GM10266 (cell line): ENCODE data around the gene MGAM2.

Experiments used
- DNase-seq: peaks from one replicate; pipeline ENCODE4 v3.0.0; 2012; ENCODE audit errors: extremely low spot score
- TF ChIP-seq, protein P1 (sequence below): IDR thresholded peaks from 2 replicates; pipeline ENCODE4 v1.5.1; 2012; ENCODE audit warnings: mild to moderate bottlenecking, low read depth; ENCODE audit not compliant: control insufficient read depth, insufficient read depth; ENCODE audit errors: missing control alignments

The MGAM2 gene

GRCh38 chr7:142104550-142105527 is 6.7 kb upstream of the MGAM2 start:
- TF ChIP-seq, protein P1, sequence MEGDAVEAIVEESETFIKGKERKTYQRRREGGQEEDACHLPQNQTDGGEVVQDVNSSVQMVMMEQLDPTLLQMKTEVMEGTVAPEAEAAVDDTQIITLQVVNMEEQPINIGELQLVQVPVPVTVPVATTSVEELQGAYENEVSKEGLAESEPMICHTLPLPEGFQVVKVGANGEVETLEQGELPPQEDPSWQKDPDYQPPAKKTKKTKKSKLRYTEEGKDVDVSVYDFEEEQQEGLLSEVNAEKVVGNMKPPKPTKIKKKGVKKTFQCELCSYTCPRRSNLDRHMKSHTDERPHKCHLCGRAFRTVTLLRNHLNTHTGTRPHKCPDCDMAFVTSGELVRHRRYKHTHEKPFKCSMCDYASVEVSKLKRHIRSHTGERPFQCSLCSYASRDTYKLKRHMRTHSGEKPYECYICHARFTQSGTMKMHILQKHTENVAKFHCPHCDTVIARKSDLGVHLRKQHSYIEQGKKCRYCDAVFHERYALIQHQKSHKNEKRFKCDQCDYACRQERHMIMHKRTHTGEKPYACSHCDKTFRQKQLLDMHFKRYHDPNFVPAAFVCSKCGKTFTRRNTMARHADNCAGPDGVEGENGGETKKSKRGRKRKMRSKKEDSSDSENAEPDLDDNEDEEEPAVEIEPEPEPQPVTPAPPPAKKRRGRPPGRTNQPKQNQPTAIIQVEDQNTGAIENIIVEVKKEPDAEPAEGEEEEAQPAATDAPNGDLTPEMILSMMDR, result no peak
- peak; percentile 0 for DNase-seq

DNA sequence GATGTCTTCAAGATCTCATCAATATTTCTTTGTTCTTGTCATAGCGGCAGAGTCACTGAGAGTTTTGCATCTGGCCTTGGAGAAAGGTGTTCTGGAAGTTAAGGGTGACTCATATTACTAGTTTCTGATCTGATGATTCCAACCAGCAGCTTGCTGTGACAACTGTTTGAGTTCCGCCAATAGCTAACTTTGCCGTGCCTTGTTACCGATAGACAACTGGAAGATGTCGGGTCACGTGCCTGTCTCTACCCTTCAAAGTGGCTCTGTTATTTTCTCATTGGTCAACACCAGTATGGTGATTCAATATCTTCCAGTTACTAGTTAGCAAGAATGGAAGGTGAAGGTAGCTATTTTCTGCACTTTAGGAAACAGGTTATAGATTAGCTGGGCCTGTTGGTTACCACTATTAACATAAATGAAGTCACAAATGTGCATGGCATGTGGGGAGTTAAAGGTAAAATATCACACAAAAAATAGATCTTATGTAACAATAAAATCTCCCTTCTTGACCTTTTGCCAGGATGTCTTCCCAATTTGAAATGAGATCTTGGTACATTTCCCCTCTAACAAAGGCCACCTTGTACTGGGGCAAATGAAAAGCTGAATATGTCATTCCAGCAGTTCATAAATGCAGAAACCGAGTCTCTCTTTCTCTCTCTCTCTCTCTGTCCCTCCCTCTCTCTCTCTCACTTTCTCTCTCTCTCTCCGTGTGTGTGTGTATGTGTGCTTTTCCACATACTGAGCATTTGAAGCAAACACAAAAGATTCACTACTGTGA is 2.6 kb upstream of the MGAM2 start:
- TF ChIP-seq, protein P1, result no peak
- DNase-seq, result peak; percentile 0

GRCh38 chr7:142110098-142110497 is 1.4 kb upstream of the MGAM2 start:
- DNase-seq, result no peak
- TF ChIP-seq, protein P1, result no peak

DNA sequence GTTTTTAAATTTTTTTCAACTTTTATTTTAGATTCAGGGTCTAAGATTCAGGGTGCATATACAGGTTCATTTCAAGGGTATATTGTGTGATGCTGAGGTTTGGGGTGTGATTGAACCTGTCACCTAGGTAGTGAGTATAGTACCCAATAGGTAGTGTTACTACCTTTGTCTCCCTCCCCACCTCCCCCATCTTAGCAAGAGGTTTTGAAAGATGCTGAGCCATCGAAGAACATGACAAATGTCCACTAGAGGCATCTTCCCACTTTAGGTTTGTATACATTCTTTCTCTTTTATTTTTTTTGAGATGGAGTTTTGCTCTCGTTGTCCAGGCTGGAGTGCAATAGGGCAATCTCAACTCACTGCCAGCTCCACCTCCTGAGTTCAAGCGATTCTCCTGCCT is 880 bp upstream of the MGAM2 start:
- DNase-seq, result no peak
- TF ChIP-seq, protein P1, result no peak

DNA sequence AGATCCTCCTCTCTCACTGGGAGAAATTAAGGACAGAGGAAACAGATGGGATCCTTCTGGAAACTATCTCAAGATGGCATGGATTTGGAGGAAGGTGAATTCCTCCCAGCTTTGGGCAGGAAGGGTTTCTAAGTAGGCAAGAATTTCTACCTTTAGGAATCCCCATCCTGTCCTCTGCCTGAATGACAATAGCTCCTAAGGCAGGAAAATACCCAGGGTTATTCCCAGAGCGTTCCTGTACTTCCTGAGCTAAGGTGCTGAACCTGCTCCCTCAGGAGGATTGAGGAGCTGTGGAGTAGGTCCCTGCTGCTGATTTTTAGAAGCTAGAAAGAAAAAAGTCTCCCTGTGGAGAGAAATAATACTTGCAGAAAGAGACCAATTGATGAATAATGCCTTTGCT is 568 bp downstream of the MGAM2 start:
- TF ChIP-seq, protein P1, result no peak
- no peak for DNase-seq

GRCh38 chr7:142114207-142114606 is 2.7 kb downstream of the MGAM2 start:
- no peak for DNase-seq
- TF ChIP-seq, protein P1, result no peak
